K562 (cell line): ENCODE data around the gene WDR3. TPM values are rescaled to one million over a fixed set of nuclear protein-coding genes. Genes with fewer than 3 reads are reported as not detected.

Experiments
- ATAC-seq: fragments of 200-7000 bp; cut with Tn5 transposase; 3 replicates; pipeline ENCODE4 v1.9.1; 2020; ENCODE audit warnings: moderate library complexity
- BruUV-seq: library from RNA; stranded (reverse); fragments of 400-500 nt; replicated peaks from 2 replicates; lab custom pipeline; 2021; lab: Mats Ljungman, UMichigan
- CTCF ChIA-PET: fragments of 300-600 bp; formaldehyde crosslinking; extraction: SDS; loops from one replicate; lab custom pipeline; 2021; ENCODE audit warnings: low intra/inter-chr PET ratio; lab: Yijun Ruan, JAX
- POLR2A ChIA-PET: fragments of 300-600, 350-650 bp; sonication (Branson Sonifier 250); formaldehyde crosslinking; extraction: SDS; loops from one replicate; lab custom pipeline; 2021; ENCODE audit warnings: antibody characterized with exemption, inconsistent platforms; lab: Yijun Ruan, JAX
- DNase-seq, 4 experiments: peaks; one replicate each; pipeline versions ENCODE4 v3.0.0 to v3.0.0-alpha.2; 2011 to 2018; ENCODE audit warnings: low spot score in 3 of 4, mixed read lengths in 3 of 4; ENCODE audit errors: extremely low read depth in 1 of 4
- FAIRE-seq: peaks from 2 replicates; lab custom pipeline; 2011; peaks lifted over from hg19 to GRCh38; lab: Jason Lieb, UNC
- H2AFZ ChIP-seq: 2 replicates; pipeline ENCODE4 v1.6.0; 2011; ENCODE audit warnings: low read depth, low read length, control low read depth, inconsistent platforms
- H3K27ac ChIP-seq: fragments of 200-600 bp; 3 replicates; pipeline ENCODE4 v1.8.0; 2011; ENCODE audit warnings: low read depth, mild to moderate bottlenecking, control low read depth, inconsistent platforms, low read length, moderate library complexity, mixed read lengths; ENCODE audit errors: extremely low read depth
- H3K27me3 ChIP-seq, 2 experiments: fragments of 300-600 bp in 1 of 2; 2 replicates in 1 of 2; 3 replicates in 1 of 2; pipeline versions ENCODE4 v1.6.0 to v1.8.0; 2011; ENCODE audit warnings: inconsistent platforms in 2 of 2, low read length in 2 of 2, mild to moderate bottlenecking in 1 of 2, mixed read lengths in 1 of 2, moderate library complexity in 1 of 2; ENCODE audit not compliant: control insufficient read depth in 2 of 2, insufficient read depth in 2 of 2
- H3K36me3 ChIP-seq: fragments of 300-600 bp; 3 replicates; pipeline ENCODE4 v1.8.0; 2011; ENCODE audit warnings: mild to moderate bottlenecking, low read length, inconsistent platforms; ENCODE audit not compliant: control insufficient read depth, insufficient read depth
- H3K4me1 ChIP-seq, 2 experiments: fragments of 200-600 bp in 1 of 2; replicated peaks in 1 of 2; 2 replicates in 1 of 2; 3 replicates in 1 of 2; pipeline versions ENCODE4 v1.5.1 to v1.8.0; 2011; ENCODE audit warnings: inconsistent platforms in 2 of 2, low read length in 2 of 2, mild to moderate bottlenecking in 1 of 2, mixed read lengths in 1 of 2, moderate library complexity in 1 of 2; ENCODE audit not compliant: control insufficient read depth in 2 of 2, insufficient read depth in 2 of 2
- H3K4me2 ChIP-seq: 2 replicates; pipeline ENCODE4 v1.6.1; 2011; ENCODE audit warnings: low read length, control low read depth, inconsistent platforms, mixed read lengths; ENCODE audit not compliant: insufficient read depth
- H3K4me3 ChIP-seq: fragments of 200-600 bp; sonication (generic), shearing (Covaris generic); 2 replicates; pipeline ENCODE4 v1.5.1; 2016; ENCODE audit warnings: control low read depth, inconsistent platforms
- H3K79me2 ChIP-seq: fragments of 200-600 bp; 3 replicates; pipeline ENCODE4 v1.8.0; 2011; ENCODE audit warnings: low read length, inconsistent platforms; ENCODE audit not compliant: control insufficient read depth, insufficient read depth
- H3K9ac ChIP-seq, 2 experiments: 2 replicates each; pipeline versions ENCODE4 v1.6.0 to v1.6.1; 2011; ENCODE audit warnings: low read depth in 2 of 2, low read length in 2 of 2, control low read depth in 1 of 2, inconsistent platforms in 1 of 2, mild to moderate bottlenecking in 1 of 2, mixed read lengths in 1 of 2; ENCODE audit not compliant: insufficient read depth in 1 of 2
- H3K9me1 ChIP-seq: one replicate; pipeline ENCODE4 v1.6.0; 2011; ENCODE audit warnings: inconsistent platforms, mild to moderate bottlenecking, low read length, moderate library complexity; ENCODE audit not compliant: control insufficient read depth, insufficient read depth
- H3K9me3 ChIP-seq: replicated peaks from 2 replicates; pipeline ENCODE4 v1.5.1; 2011; ENCODE audit warnings: low read depth, low read length, inconsistent platforms; ENCODE audit not compliant: control insufficient read depth, insufficient read depth
- H4K20me1 ChIP-seq: replicated peaks from 2 replicates; pipeline ENCODE4 v1.6.1; 2011; ENCODE audit warnings: low read length, inconsistent platforms, mixed read lengths; ENCODE audit not compliant: control insufficient read depth, insufficient read depth
- ATF7 ChIP-seq: fragments of 450-650 bp; IDR thresholded peaks from 2 replicates; pipeline ENCODE4 v1.7.1; 2014; ENCODE audit warnings: mild to moderate bottlenecking, moderate library complexity
- CBX2 ChIP-seq: fragments of 200-600 bp; sonication (generic); IDR thresholded peaks from one replicate; pipeline ENCODE4 v1.6.1; 2012; ENCODE audit warnings: mild to moderate bottlenecking, low read length, inconsistent platforms; ENCODE audit not compliant: insufficient read depth, poor library complexity, severe bottlenecking
- E2F1 ChIP-seq: sonication (generic); formaldehyde crosslinking; IDR thresholded peaks from 2 replicates; pipeline ENCODE4 v1.8.1; 2023; ENCODE audit warnings: mild to moderate bottlenecking, missing genetic modification reagents, moderate library complexity
- EHMT2 ChIP-seq: fragments of 450-650 bp; IDR thresholded peaks from 2 replicates; pipeline ENCODE4 v1.6.1; 2018; ENCODE audit warnings: antibody characterized with exemption
- MAFF ChIP-seq: IDR thresholded peaks from 2 replicates; pipeline ENCODE4 v1.6.1; 2012; ENCODE audit warnings: low read length, improper control_type of control experiment
- MAFG ChIP-seq: fragments of 450-650 bp; conservative IDR thresholded peaks from 2 replicates; pipeline ENCODE4 v1.6.1; 2016; ENCODE audit warnings: missing genetic modification characterization, missing compliant biosample characterization
- NRF1 ChIP-seq, 2 experiments: fragments of 450-650 bp; IDR thresholded peaks in 1 of 2; conservative IDR thresholded peaks in 1 of 2; 2 replicates each; pipeline ENCODE4 v1.6.1; 2014; ENCODE audit warnings: mild to moderate bottlenecking in 2 of 2
- ZNF134 ChIP-seq: fragments of 250-450 bp; sonication (Bioruptor Pico); conservative IDR thresholded peaks from 2 replicates; pipeline ENCODE4 v1.4.0; 2020
- ZNF316 ChIP-seq: fragments of 450-650 bp; IDR thresholded peaks from 2 replicates; pipeline ENCODE4 v1.6.1; 2016
- ZNF668 ChIP-seq: fragments of 250-450 bp; sonication (Bioruptor Pico); IDR thresholded peaks from 2 replicates; pipeline ENCODE4 v1.8.0; 2022; ENCODE audit warnings: mild to moderate bottlenecking, inconsistent platforms
- WGBS: fragments of 100-300 bp; shearing (Covaris generic); methylation state at CpG from one replicate; pipeline ENCODE4 v1.1.6; 2016; ENCODE audit warnings: low coverage, mixed read lengths; ENCODE audit not compliant: insufficient coverage; ENCODE audit errors: missing lambda C conversion rate; 5-methylcytosine and 5-hydroxymethylcytosine counted together
- in situ Hi-C: fragments of 300-500 bp; cut with MboI; formaldehyde crosslinking; loops from 4 replicates; pipeline ENCODE4 v1.15.0; 2018; ENCODE audit warnings: inconsistent platforms, mixed read lengths
- intact Hi-C: fragments of 100-400 bp; cut with micrococcal nuclease; formaldehyde crosslinking; loops from 2 replicates; pipeline ENCODE4 v1.14.2; 2022
- polyA plus RNA-seq, 8 experiments: library from polyadenylated mRNA; depleted of rRNA in 4 of 8; stranded (reverse) in 5 of 8; unstranded in 3 of 8; fragments of >200 nt; fragmentation: Nextera tagmentation in 2 of 8; fragmentation: Illumina TruSeq in 1 of 8; extraction: Ambion mirVana in 2 of 8; extraction: Trizol in 1 of 8; gene quantifications; 2 replicates each; pipeline versions ENCODE4 v1.2.1 to v1.2.3, GENCODE V29; 2011 to 2014; ENCODE audit warnings: inconsistent platforms in 1 of 8, missing spikeins in 1 of 8
- total RNA-seq, 7 experiments: library from RNA; depleted of rRNA in 6 of 7; stranded (reverse); fragments of >200 nt in 6 of 7; fragmentation: Illumina TruSeq in 2 of 7; extraction: Trizol in 2 of 7; gene quantifications; 2 replicates each; pipeline versions ENCODE4 v1.2.1 to v1.2.3, GENCODE V29; 2011 to 2021; ENCODE audit warnings: low replicate concordance in 1 of 7

WDR3 gene
- total and polyA plus RNA-seq, 9 of the 15 experiments (the other 6 are each of a cell fraction or from before 2014, with no cell fraction given) = 40.6 to 122 (median 76.5) TPM

DNA sequence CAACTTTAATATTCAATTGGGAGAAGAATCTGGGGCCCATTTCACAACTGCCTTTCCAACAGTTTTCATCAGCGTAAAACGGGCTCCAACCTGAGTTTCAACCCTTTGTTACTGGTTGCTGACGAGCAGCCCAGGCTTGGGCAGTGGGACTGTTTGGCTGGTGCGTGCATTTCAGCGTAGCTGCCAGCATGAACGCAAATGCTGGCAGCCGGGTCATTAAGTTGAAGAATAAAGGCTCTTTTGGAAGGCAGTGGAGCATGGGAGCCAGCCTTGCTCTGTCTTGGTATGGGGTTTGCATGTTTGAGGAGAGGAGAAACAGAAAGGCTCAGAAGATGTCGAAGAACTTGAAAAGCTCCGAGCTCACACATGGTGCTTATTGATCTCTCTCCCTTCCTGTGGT lies 40.7 kb downstream of the WDR3 start:
- Histone ChIP-seq H4K20me1 (no peaks in the 10 kb centered on the region), H3K4me1 (no peaks in the 10 kb centered on the region), H3K9me1 (no peaks in the 10 kb centered on the region), H3K36me3 (peaks cover 5% of the 10 kb centered on the region; the same call in 1 of the 3 replicates), H3K27me3 (peaks cover 0 to 4% of the 10 kb centered on the region in 2 experiments; a peak in 3 of 5 replicates), H2AFZ (no peak overlapping the region), H3K27ac (no peak overlapping the region), H3K4me2 (no peak overlapping the region), H3K4me3 (no peak overlapping the region), H3K9me3 (no peaks in the 10 kb centered on the region), H3K79me2 (no peaks in the 10 kb centered on the region), H3K9ac (no peak overlapping the region)
- intact Hi-C loops = no loop called here
- ATAC-seq = no peak; the same call in 2 of the 3 replicates
- no peak for FAIRE-seq
- no peak for DNase-seq
- in situ Hi-C loops = no loop called here
- no TSS peak for BruUV-seq
- POLR2A ChIA-PET = interaction anchor here (1.3 kb wide), 1 partner anchor 10 kb away, joined by 3 read pairs; no protein-coding TSS in a partner anchor
- WGBS = 13% methylated on average over 9 of the region's 9 CpGs
- TF ChIP-seq E2F1 (CRISPR knock-in tag) = no peak
- TF ChIP-seq NRF1 (conservative IDR thresholded peaks at IDR 0.05 in 1 of 2, IDR thresholded peaks at IDR 0.05 in 1 of 2) = no peak
- no peak for TF ChIP-seq ZNF668 (CRISPR knock-in tag)
- TF ChIP-seq EHMT2 = no peak
- TF ChIP-seq ATF7 = no peak
- CTCF ChIA-PET = no interaction called here

DNA sequence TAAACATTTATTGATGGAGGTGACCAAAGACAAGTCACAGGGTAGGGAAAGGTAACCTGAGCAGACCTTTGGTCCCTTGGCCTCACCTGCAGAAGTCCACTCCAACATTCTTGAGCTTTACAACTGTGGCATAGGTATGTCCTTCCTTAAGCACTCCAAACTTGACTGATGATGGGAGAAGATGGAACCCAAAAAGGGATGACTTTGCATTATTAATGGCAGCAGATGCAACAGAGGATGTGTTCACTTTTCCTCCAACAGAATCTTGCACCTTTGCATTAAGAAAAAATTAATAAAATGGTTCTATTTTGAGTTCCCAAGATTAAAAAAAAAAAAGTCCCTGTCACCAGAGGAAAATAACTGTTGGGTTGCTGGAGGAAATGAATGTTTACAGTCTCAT lies 42.2 kb downstream of the WDR3 start:
- no peak overlapping the region for H3K27ac ChIP-seq
- intact Hi-C loops = no loop called here
- H3K9me3 ChIP-seq = no peaks in the 10 kb centered on the region
- H2AFZ ChIP-seq = no peak overlapping the region
- TF ChIP-seq MAFG (tag) (peak; percentile 73), ZNF316 (peak; percentile 70), CBX2 (no peak), MAFF (peak; percentile 30; the same call in 1 of the 2 replicates), ZNF134 (CRISPR knock-in tag) (no peak)
- H3K79me2 ChIP-seq = no peaks in the 10 kb centered on the region
- no peak overlapping the region for H3K9ac ChIP-seq
- in situ Hi-C loops = no loop called here
- ChIA-PET POLR2A (interaction anchor here (0.7 kb wide), 1 partner anchor 409 kb away, joined by 3 read pairs; no protein-coding TSS in a partner anchor), CTCF (no interaction called here)
- no peak overlapping the region for H3K4me2 ChIP-seq
- DNase-seq (no peak), ATAC-seq (no peak), FAIRE-seq (no peak)
- no peak overlapping the region for H3K4me3 ChIP-seq
- no peaks in the 10 kb centered on the region for H4K20me1 ChIP-seq
- H3K27me3 ChIP-seq = peaks cover 0 to 4% of the 10 kb centered on the region in 2 experiments; a peak in 3 of 5 replicates
- H3K36me3 ChIP-seq = no peaks in the 10 kb centered on the region
- no peaks in the 10 kb centered on the region for H3K9me1 ChIP-seq
- no TSS peak for BruUV-seq
- H3K4me1 ChIP-seq = no peaks in the 10 kb centered on the region
